H9 (cell line): ENCODE results near the gene SORCS2. TPM values are rescaled to one million over a fixed set of nuclear protein-coding genes. Genes with fewer than 3 reads are reported as not detected.
"Not testable (repeated sequence)": the region's sequence is repeated elsewhere in the genome, so short reads cannot be mapped to it uniquely, and the experiment has no call there.

Experiments used
- DNase-seq: peaks from one replicate; pipeline ENCODE4 v3.0.0-alpha.2; 2017
- H2AFZ ChIP-seq: one replicate; pipeline ENCODE4 v1.6.1; 2013; ENCODE audit warnings: mild to moderate bottlenecking, low read length, control low read depth, moderate library complexity
- H2AK5ac ChIP-seq: 2 replicates; pipeline ENCODE4 v1.6.1; 2013; ENCODE audit warnings: low read length, control low read depth, mixed read lengths; ENCODE audit not compliant: insufficient read length
- H2BK120ac ChIP-seq: one replicate; pipeline ENCODE4 v1.6.1; 2013; ENCODE audit warnings: low read depth, mild to moderate bottlenecking, low read length, control low read depth, inconsistent platforms; ENCODE audit not compliant: poor library complexity, severe bottlenecking
- H2BK12ac ChIP-seq: 2 replicates; pipeline ENCODE4 v1.6.1; 2013; ENCODE audit warnings: low read length, control low read depth, mixed read lengths, low read depth; ENCODE audit not compliant: insufficient read length
- H2BK15ac ChIP-seq: 2 replicates; pipeline ENCODE4 v1.6.1; 2013; ENCODE audit warnings: low read depth, low read length, control low read depth
- H2BK20ac ChIP-seq: one replicate; pipeline ENCODE4 v1.6.1; 2013; ENCODE audit warnings: low read depth, mild to moderate bottlenecking, low read length, control low read depth, inconsistent platforms; ENCODE audit not compliant: poor library complexity, severe bottlenecking
- H2BK5ac ChIP-seq: 2 replicates; pipeline ENCODE4 v1.6.1; 2013; ENCODE audit warnings: low read length, control low read depth, mixed read lengths; ENCODE audit not compliant: insufficient read length
- H3K14ac ChIP-seq: 2 replicates; pipeline ENCODE4 v1.6.1; 2013; ENCODE audit warnings: low read length, control low read depth; ENCODE audit not compliant: insufficient read depth
- H3K18ac ChIP-seq: 2 replicates; pipeline ENCODE4 v1.6.1; 2013; ENCODE audit warnings: low read depth, mild to moderate bottlenecking, mixed read lengths, low read length, control low read depth; ENCODE audit not compliant: insufficient read length
- H3K23ac ChIP-seq: 2 replicates; pipeline ENCODE4 v1.6.1; 2013; ENCODE audit warnings: low read length, control low read depth, mixed read lengths, low read depth; ENCODE audit not compliant: insufficient read length
- H3K23me2 ChIP-seq: 2 replicates; pipeline ENCODE4 v1.6.1; 2013; ENCODE audit warnings: low read depth, mild to moderate bottlenecking, mixed read lengths, low read length, control low read depth; ENCODE audit not compliant: insufficient read length, poor library complexity, severe bottlenecking
- H3K27ac ChIP-seq: 2 replicates; pipeline ENCODE4 v1.5.1; 2013; ENCODE audit warnings: low read length, control low read depth, mixed read lengths, low read depth; ENCODE audit not compliant: insufficient read length
- H3K27me3 ChIP-seq: 2 replicates; pipeline ENCODE4 v1.6.1; 2013; ENCODE audit warnings: low read length, control low read depth, inconsistent platforms; ENCODE audit not compliant: insufficient read depth
- H3K4ac ChIP-seq: 2 replicates; pipeline ENCODE4 v1.6.1; 2013; ENCODE audit warnings: low read depth, mild to moderate bottlenecking, control low read depth, inconsistent platforms, low read length, moderate library complexity
- H3K4me1 ChIP-seq: 2 replicates; pipeline ENCODE4 v1.6.1; 2013; ENCODE audit warnings: low read length, control low read depth, inconsistent platforms; ENCODE audit not compliant: insufficient read depth
- H3K4me2 ChIP-seq: 2 replicates; pipeline ENCODE4 v1.6.1; 2013; ENCODE audit warnings: low read length, control low read depth, mixed read lengths; ENCODE audit not compliant: insufficient read length, insufficient read depth
- H3K56ac ChIP-seq: 2 replicates; pipeline ENCODE4 v1.6.1; 2013; ENCODE audit warnings: low read depth, mild to moderate bottlenecking, mixed read lengths, low read length, control low read depth; ENCODE audit not compliant: insufficient read length
- H3K79me1 ChIP-seq: 2 replicates; pipeline ENCODE4 v1.6.1; 2013; ENCODE audit warnings: low read depth, mild to moderate bottlenecking, moderate library complexity, low read length, control low read depth, inconsistent platforms; ENCODE audit not compliant: insufficient read depth, poor library complexity, severe bottlenecking
- H3K79me2 ChIP-seq: 2 replicates; pipeline ENCODE4 v1.6.1; 2013; ENCODE audit warnings: low read length, control low read depth, inconsistent platforms; ENCODE audit not compliant: insufficient read depth
- H3K9ac ChIP-seq: 2 replicates; pipeline ENCODE4 v1.6.1; 2013; ENCODE audit warnings: low read length, control low read depth, mixed read lengths; ENCODE audit not compliant: insufficient read length; ENCODE audit errors: extremely low read depth
- H3K9me3 ChIP-seq: one replicate; pipeline ENCODE4 v1.6.1; 2013; ENCODE audit warnings: low read depth, low read length, inconsistent platforms; ENCODE audit not compliant: control insufficient read depth
- H3T11ph ChIP-seq: one replicate; pipeline ENCODE4 v1.6.1; 2013; ENCODE audit warnings: mild to moderate bottlenecking, low read length, control low read depth, inconsistent platforms
- H4K20me1 ChIP-seq: one replicate; pipeline ENCODE4 v1.6.1; 2013; ENCODE audit not compliant: control insufficient read depth, insufficient read length, insufficient read depth
- H4K5ac ChIP-seq: 2 replicates; pipeline ENCODE4 v1.6.1; 2013; ENCODE audit warnings: low read depth, mild to moderate bottlenecking, mixed read lengths, low read length, control low read depth; ENCODE audit not compliant: insufficient read length
- H4K8ac ChIP-seq: replicated peaks from 2 replicates; pipeline ENCODE4 v1.6.1; 2013; ENCODE audit warnings: low read length, control low read depth, mixed read lengths, low read depth; ENCODE audit not compliant: insufficient read length
- H4K91ac ChIP-seq: 2 replicates; pipeline ENCODE4 v1.6.1; 2013; ENCODE audit warnings: low read depth, mild to moderate bottlenecking, moderate library complexity, mixed read lengths, low read length, control low read depth; ENCODE audit not compliant: insufficient read length
- H3K27ac Mint-ChIP-seq, 3 experiments: 2 replicates in 2 of 3; 3 replicates in 1 of 3; pipeline ENCODE4 v1.8.0; 2020 to 2021; ENCODE audit warnings: mixed read lengths in 3 of 3, mild to moderate bottlenecking in 1 of 3, moderate library complexity in 1 of 3
- H3K27me3 Mint-ChIP-seq: 2 replicates; pipeline ENCODE4 v1.8.0; 2021; ENCODE audit warnings: low read depth, mild to moderate bottlenecking, moderate library complexity, mixed read lengths
- H3K36me3 Mint-ChIP-seq, 3 experiments: 2 replicates in 2 of 3; 3 replicates in 1 of 3; pipeline ENCODE4 v1.8.0; 2020 to 2021; ENCODE audit warnings: low read depth in 3 of 3, mixed read lengths in 3 of 3; ENCODE audit not compliant: insufficient read depth in 1 of 3
- H3K4me1 Mint-ChIP-seq, 2 experiments: 2 replicates each; pipeline ENCODE4 v1.8.0; 2020; ENCODE audit warnings: mixed read lengths in 2 of 2
- H3K4me3 Mint-ChIP-seq, 2 experiments: 2 replicates in 1 of 2; 3 replicates in 1 of 2; pipeline ENCODE4 v1.8.0; 2020 to 2021; ENCODE audit warnings: mild to moderate bottlenecking in 2 of 2, mixed read lengths in 2 of 2, moderate library complexity in 1 of 2
- H3K9me3 Mint-ChIP-seq, 2 experiments: 2 replicates in 1 of 2; 3 replicates in 1 of 2; pipeline ENCODE4 v1.8.0; 2020; ENCODE audit warnings: mild to moderate bottlenecking in 2 of 2, mixed read lengths in 2 of 2, moderate library complexity in 1 of 2
- CTCF ChIP-seq: fragments of 200-600 bp; sonication (generic); conservative IDR thresholded peaks from 3 replicates; pipeline ENCODE4 v1.8.0; 2021; ENCODE audit warnings: antibody characterized with exemption, mild to moderate bottlenecking
- WGBS: extraction: QIAGEN DNeasy Blood & Tissue Kit; methylation state at CpG from one replicate; pipeline ENCODE4 v1.1.7; 2013; ENCODE audit warnings: missing lambda C conversion rate, low lambda C conversion rate, mixed read lengths; ENCODE audit not compliant: insufficient read length; ENCODE audit errors: extremely low coverage; 5-methylcytosine and 5-hydroxymethylcytosine counted together
- total RNA-seq: library from RNA; stranded (reverse); gene quantifications from 2 replicates; pipeline ENCODE4 v1.2.1, GENCODE V29; 2021

The SORCS2 gene
- total RNA-seq, 1 experiment from 2014 or later, result 0.57 TPM

DNA sequence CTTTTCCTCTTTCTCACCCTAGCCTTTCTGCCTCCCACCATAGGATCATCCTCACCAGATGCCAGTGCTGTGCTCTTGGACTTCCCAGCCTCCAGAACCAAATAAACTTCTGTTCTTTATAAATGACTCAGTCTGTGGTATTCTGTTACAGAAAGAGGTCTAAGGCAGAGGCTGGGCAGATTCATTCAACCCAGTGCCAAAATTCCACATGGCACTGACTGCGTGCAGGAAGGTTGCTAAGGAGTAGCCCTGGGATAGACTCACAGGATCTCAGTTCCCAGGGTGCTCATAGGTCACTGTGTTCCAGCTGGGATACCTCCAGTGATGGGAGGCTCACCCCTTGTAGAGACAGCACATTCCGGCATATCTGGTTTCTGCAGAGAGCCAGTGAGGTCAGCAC lies 22.0 kb downstream of the SORCS2 start:
- peaks cover 0 to 9% (median 0%) of the 10 kb centered on the region in 3 experiments; a peak in 3 of 7 replicates for H3K36me3 Mint-ChIP-seq
- Histone ChIP-seq H3K23me2 (no peaks in the 10 kb centered on the region), H3K27me3 (no peaks in the 10 kb centered on the region), H4K20me1 (no peaks in the 10 kb centered on the region), H3K56ac (no peak overlapping the region), H4K91ac (no peak overlapping the region), H2BK120ac (no peak overlapping the region), H2BK15ac (no peak overlapping the region), H2AK5ac (no peak overlapping the region), H3K9ac (no peak overlapping the region), H3K9me3 (no peaks in the 10 kb centered on the region), H3T11ph (no peak overlapping the region), H3K18ac (no peak overlapping the region), H2BK20ac (no peak overlapping the region), H3K79me2 (no peaks in the 10 kb centered on the region), H2AFZ (no peak overlapping the region), H3K4me1 (no peaks in the 10 kb centered on the region), H4K8ac (no peak overlapping the region), H3K14ac (no peak overlapping the region), H3K23ac (no peak overlapping the region), H3K27ac (no peak overlapping the region), H3K4ac (no peak overlapping the region), H4K5ac (no peak overlapping the region), H3K79me1 (no peaks in the 10 kb centered on the region), H2BK5ac (no peak overlapping the region), H2BK12ac (no peak overlapping the region), H3K4me2 (no peak overlapping the region)
- no peak overlapping the region for H3K27ac Mint-ChIP-seq
- H3K27me3 Mint-ChIP-seq, result peaks cover 1% of the 10 kb centered on the region
- no peak for DNase-seq
- H3K9me3 Mint-ChIP-seq, result peaks cover 10 to 16% of the 10 kb centered on the region in 2 experiments; a peak in 4 of 5 replicates
- no peak overlapping the region for H3K4me3 Mint-ChIP-seq
- no CpG with 5 or more reads among the region's 2 CpGs for WGBS
- TF ChIP-seq CTCF, result no peak
- no peaks in the 10 kb centered on the region for H3K4me1 Mint-ChIP-seq

- not testable (repeated sequence) for H3K79me2 ChIP-seq, DNase-seq, H2BK5ac ChIP-seq, H2BK15ac ChIP-seq, H4K20me1 ChIP-seq, H2BK120ac ChIP-seq, H2AFZ ChIP-seq, H4K91ac ChIP-seq, H3K79me1 ChIP-seq, H2AK5ac ChIP-seq, H3K27me3 ChIP-seq, H3K27me3 Mint-ChIP-seq, H3K4me1 ChIP-seq, H3K23me2 ChIP-seq, H3K4me2 ChIP-seq, H3K18ac ChIP-seq, H3K36me3 Mint-ChIP-seq, H3K27ac ChIP-seq, H3K9ac ChIP-seq, H3K9me3 ChIP-seq, H3K4ac ChIP-seq, H2BK20ac ChIP-seq, H4K5ac ChIP-seq, H3K27ac Mint-ChIP-seq, H3K56ac ChIP-seq, H3K23ac ChIP-seq, H3K4me3 Mint-ChIP-seq, H3K4me1 Mint-ChIP-seq, H4K8ac ChIP-seq, H3T11ph ChIP-seq, H2BK12ac ChIP-seq, H3K14ac ChIP-seq
- peaks cover 10 to 16% of the 10 kb centered on the region in 2 experiments; a peak in 4 of 5 replicates for H3K9me3 Mint-ChIP-seq
- no CpG with 5 or more reads among the region's 29 CpGs for WGBS
Observed at GRCh38 chr4:7215187-7215586, 22.8 kb downstream of the SORCS2 start.
